Lower leg skin (tissue), 3 donors: ENCODE results near the gene HOXB7.

ENCODE experiments used
- CTCF ChIP-seq, 3 donors: fragments of 450-650 bp; IDR thresholded peaks; one replicate each; pipeline ENCODE4 v1.5.1; 2016; ENCODE audit warnings: antibody characterized with exemption in 3 of 3, mild to moderate bottlenecking in 3 of 3, moderate library complexity in 2 of 3
- POLR2A ChIP-seq, 2 donors: fragments of 450-650 bp; IDR thresholded peaks; one replicate each; pipeline ENCODE4 v1.6.1; 2016 to 2017; ENCODE audit warnings: antibody characterized with exemption in 2 of 2, mild to moderate bottlenecking in 1 of 2, moderate library complexity in 1 of 2

GRCh38 chr17:48611213-48611612, 396 bp upstream of the HOXB7 start:
- TF ChIP-seq CTCF (IDR thresholded peaks at IDR 0.05) (no peak), POLR2A (IDR thresholded peaks at IDR 0.05) (no peak)
